ENCODE data around the gene F2.

F2 gene

GRCh38 chr11:46733234-46733633 is 14.2 kb downstream of the F2 start:
- TF ChIP-seq CTCF (IDR thresholded peaks at IDR 0.05; ENCODE audit: low read depth, low read length): no peak
- no peak for DNase-seq (ENCODE audit: low read depth in 2 of 2)
- no peak overlapping the region for H3K4me3 ChIP-seq (replicated peaks in 1 of 2; ENCODE audit: low read depth in 2 of 2, low read length in 2 of 2)

- no peak overlapping the region for H3K4me3 ChIP-seq (replicated peaks in 1 of 2; ENCODE audit: low read depth in 2 of 2, low read length in 2 of 2)
- TF ChIP-seq CTCF (IDR thresholded peaks at IDR 0.05; ENCODE audit: low read depth, low read length): no peak
- no peak for DNase-seq (ENCODE audit: low read depth in 2 of 2)
Measured at GRCh38 chr11:46736146-46736545, 17.1 kb downstream of the F2 start.

- TF ChIP-seq CTCF (IDR thresholded peaks at IDR 0.05; ENCODE audit: low read depth, low read length): no peak
- DNase-seq (ENCODE audit: low read depth in 2 of 2): no peak
- H3K4me3 ChIP-seq (replicated peaks in 1 of 2; ENCODE audit: low read depth in 2 of 2, low read length in 2 of 2): no peak overlapping the region
Measured at GRCh38 chr11:46736615-46737014, 17.6 kb downstream of the F2 start.

GRCh38 chr11:46737699-46738098 is 18.7 kb downstream of the F2 start:
- no peak overlapping the region for H3K4me3 ChIP-seq (replicated peaks in 1 of 2; ENCODE audit: low read depth in 2 of 2, low read length in 2 of 2)
- no peak for DNase-seq (ENCODE audit: low read depth in 2 of 2)
- TF ChIP-seq CTCF (IDR thresholded peaks at IDR 0.05; ENCODE audit: low read depth, low read length): no peak

- DNase-seq (ENCODE audit: low read depth in 2 of 2): no peak
- TF ChIP-seq CTCF (IDR thresholded peaks at IDR 0.05; ENCODE audit: low read depth, low read length): no peak
Measured at GRCh38 chr11:46738887-46739286, 19.9 kb downstream of the F2 start.

GRCh38 chr11:46741600-46742484 is 22.8 kb downstream of the F2 start:
- no peak for DNase-seq (ENCODE audit: low read depth in 2 of 2)
- H3K4me3 ChIP-seq (replicated peaks in 1 of 2; ENCODE audit: low read depth in 2 of 2, low read length in 2 of 2): no peak overlapping the region
- no peak for TF ChIP-seq CTCF (IDR thresholded peaks at IDR 0.05; ENCODE audit: low read depth, low read length)

More at GRCh38 chr11:46738887-46739286, 19.9 kb downstream of the F2 start:
- H3K4me3 ChIP-seq (replicated peaks in 1 of 2; ENCODE audit: low read depth in 2 of 2, low read length in 2 of 2): no peak overlapping the region

Measured in cardiac fibroblast (primary cell).